Vein endothelial cell (primary cell): Measurements from ENCODE around the gene SLC2A3. TPM values are rescaled to one million over a fixed set of nuclear protein-coding genes. Genes with fewer than 3 reads are reported as not detected.

Source experiments
- small RNA-seq: library from RNA; depleted of rRNA; stranded (forward); fragments of <200 nt; gene quantifications from one replicate; pipeline ENCODE3, GENCODE V24; 2012
- total RNA-seq: library from RNA; depleted of rRNA; stranded (reverse); fragments of >200 nt; gene quantifications from 2 replicates; pipeline ENCODE4 v1.2.3, GENCODE V29; 2012

The SLC2A3 gene
- 28.2 and 35.6 TPM in 2 replicates for total RNA-seq

DNA sequence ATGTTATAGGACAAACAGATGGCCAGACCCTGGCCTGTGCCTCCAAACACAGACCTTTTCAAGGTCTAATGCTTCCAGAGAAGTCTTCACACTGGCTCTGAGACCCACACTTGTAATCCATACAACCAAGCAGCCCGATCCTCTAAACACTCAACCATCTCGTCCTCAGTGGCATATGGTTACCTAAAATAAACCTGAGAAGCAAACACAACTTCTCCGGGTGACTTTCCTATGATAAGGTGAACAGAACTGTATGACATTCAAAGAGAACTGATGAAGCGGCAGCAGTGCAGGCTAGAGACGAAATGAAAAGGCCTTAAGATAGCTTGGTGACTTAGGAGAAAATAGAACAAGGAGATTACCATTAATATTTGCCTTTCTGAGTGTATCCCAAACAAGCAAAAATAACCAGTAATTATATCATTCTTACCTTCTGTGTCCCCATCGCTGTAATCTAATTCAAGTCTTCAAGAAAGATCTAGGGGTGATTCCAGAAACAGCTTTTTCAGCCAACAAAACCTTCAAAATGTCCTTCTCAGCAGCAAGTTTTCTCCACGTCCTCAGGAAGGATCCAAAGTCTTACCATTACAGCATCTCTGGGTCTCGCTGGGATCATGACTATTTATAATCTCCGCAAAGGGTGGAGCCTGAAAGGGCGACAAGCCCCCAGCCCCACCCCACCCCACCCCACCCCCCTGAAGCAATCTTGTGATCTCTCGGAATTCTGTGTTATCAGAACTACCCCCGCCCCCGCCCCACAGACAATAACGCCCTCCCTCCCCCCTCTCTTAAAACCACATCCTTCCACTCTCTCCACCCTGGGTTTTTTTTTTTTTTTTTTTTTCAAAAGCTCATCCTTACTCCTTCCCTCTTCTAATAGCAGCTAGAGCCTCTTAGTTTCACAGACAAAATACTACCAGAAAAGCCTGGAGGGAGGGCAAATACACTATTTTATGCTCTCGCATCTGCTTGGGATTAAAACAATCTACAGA is at the start of gene SLC2A3:
Gene SLC2A3 (minus strand): TSS at position 598 of the 992 bp plus-strand sequence. CDS start 153 bp downstream, at position 445.

DNA sequence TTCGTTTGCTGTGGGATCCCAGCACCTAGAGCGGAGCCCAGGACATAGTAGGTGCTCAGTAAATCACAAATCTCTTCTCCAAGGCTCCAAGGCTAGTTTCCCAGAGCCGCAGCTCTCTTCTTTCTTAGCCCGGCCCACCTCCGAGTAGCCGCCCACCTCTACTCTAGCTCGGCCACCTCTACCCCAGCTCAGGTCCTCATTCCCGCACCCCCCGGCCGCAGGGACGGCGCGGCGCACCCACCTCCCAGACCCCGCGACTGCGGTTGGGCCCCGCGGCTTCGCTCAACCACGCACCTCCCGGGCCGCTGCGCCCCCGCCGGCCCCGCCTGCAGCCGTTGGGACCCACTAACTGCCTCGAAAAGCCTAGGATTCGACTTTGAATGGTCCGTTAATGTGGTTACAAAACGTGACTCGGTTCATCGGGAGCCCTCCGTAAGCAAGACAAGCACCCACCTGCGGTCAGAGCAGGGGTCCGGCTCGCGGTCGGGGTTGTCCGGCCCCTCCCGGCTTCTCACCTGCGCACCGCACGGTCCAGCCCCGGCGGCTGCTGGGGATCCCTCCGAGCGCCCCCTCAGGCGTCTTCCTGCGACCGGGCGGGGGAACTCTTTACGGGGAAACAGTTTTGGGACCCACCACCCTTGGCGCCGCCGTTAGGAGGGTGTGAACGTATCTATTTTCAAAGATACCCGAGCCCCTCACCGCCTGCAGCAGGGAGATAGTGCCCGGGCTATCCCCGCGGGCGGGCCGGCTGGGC is 63.2 kb downstream of the SLC2A3 start, which contains the start of gene SLC2A14:
Gene SLC2A14 (minus strand): TSS at position 350 of the 754 bp plus-strand sequence. CDS start 3,035 bp downstream, outside the sequence.

Small RNAs within 50 kb of the gene (small RNA-seq; reads per million reads assigned to genes)
- not detected for gene RF00019

Other genes with a start within 250 kb of the SLC2A3 start
- gene GDF3, start 240.4 kb downstream of the SLC2A3 start, total RNA-seq, result 0.96 and 1.6 TPM in 2 replicates
- gene DPPA3, start 224.8 kb downstream of the SLC2A3 start, total RNA-seq, result not detected in 2 replicates
- gene CLEC4C, start 188.8 kb downstream of the SLC2A3 start, total RNA-seq, result not detected in 2 replicates
- gene NANOGNB, start 171.0 kb downstream of the SLC2A3 start, total RNA-seq, result not detected in 2 replicates
- not detected in 2 replicates for gene NANOG, start 146.8 kb downstream of the SLC2A3 start, total RNA-seq
- gene SLC2A14, start 63.3 kb downstream of the SLC2A3 start, total RNA-seq, result not detected in 2 replicates
- gene FOXJ2, start 96.5 kb upstream of the SLC2A3 start, total RNA-seq, result 8.2 and 8.5 TPM in 2 replicates
- 0.19 and 0.65 TPM in 2 replicates for gene C3AR1, start 130.2 kb upstream of the SLC2A3 start, total RNA-seq
- gene NECAP1, start 146.1 kb upstream of the SLC2A3 start, total RNA-seq, result 45.9 and 53.2 TPM in 2 replicates
- gene CLEC4A, start 187.4 kb upstream of the SLC2A3 start, total RNA-seq, result not detected in 2 replicates
- 0.10 TPM in 1 of 2 replicates, not detected in the other for gene ZNF705A, start 220.8 kb upstream of the SLC2A3 start, total RNA-seq